ENCODE results near the gene TMED10. TPM values are rescaled to one million over a fixed set of nuclear protein-coding genes. Genes with fewer than 3 reads are reported as not detected.

TMED10 gene
- total and polyA plus RNA-seq, 2 of the 13 experiments (the other 11 are each of a cell fraction or from before 2014, with no cell fraction given): 311 to 377 TPM

DNA sequence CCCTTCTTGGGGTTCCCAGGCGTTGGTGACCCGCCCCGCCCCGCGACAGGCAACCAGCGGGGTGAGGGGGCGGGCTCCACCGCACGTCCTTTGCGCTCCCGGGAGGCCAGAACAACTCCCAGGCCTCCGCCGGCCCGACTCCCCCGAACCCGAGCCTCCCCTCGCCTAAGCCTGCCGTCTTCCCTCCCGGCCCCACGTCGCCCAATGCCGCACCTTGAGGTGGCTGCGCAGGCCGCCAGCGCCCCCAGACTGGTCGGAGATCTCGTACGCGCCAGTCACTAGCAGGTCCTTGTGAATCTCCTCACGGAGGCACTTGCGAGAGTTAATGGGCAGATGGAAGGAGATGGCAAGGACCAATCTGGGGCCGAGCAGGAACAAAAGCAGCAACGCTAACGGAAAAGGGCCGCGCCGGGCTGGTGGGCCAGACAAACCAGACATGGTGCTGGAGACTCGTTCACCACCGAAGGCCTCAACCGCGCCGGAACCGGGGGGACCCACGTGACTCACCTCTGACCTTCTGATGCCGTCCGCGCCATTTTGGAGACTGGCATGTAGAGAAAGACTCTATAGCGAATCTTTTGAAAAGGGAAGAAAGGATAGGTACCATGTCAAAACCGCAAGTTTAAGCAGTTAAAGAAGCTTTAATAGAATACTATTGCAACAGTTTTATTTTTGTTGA is at the start of gene TMED10 (continued):
- TF ChIP-seq, protein P1, sequence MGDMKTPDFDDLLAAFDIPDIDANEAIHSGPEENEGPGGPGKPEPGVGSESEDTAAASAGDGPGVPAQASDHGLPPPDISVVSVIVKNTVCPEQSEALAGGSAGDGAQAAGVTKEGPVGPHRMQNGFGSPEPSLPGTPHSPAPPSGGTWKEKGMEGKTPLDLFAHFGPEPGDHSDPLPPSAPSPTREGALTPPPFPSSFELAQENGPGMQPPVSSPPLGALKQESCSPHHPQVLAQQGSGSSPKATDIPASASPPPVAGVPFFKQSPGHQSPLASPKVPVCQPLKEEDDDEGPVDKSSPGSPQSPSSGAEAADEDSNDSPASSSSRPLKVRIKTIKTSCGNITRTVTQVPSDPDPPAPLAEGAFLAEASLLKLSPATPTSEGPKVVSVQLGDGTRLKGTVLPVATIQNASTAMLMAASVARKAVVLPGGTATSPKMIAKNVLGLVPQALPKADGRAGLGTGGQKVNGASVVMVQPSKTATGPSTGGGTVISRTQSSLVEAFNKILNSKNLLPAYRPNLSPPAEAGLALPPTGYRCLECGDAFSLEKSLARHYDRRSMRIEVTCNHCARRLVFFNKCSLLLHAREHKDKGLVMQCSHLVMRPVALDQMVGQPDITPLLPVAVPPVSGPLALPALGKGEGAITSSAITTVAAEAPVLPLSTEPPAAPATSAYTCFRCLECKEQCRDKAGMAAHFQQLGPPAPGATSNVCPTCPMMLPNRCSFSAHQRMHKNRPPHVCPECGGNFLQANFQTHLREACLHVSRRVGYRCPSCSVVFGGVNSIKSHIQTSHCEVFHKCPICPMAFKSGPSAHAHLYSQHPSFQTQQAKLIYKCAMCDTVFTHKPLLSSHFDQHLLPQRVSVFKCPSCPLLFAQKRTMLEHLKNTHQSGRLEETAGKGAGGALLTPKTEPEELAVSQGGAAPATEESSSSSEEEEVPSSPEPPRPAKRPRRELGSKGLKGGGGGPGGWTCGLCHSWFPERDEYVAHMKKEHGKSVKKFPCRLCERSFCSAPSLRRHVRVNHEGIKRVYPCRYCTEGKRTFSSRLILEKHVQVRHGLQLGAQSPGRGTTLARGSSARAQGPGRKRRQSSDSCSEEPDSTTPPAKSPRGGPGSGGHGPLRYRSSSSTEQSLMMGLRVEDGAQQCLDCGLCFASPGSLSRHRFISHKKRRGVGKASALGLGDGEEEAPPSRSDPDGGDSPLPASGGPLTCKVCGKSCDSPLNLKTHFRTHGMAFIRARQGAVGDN (CRISPR knock-in tag; IDR thresholded peaks at IDR 0.05): peak; percentile 88
- TF ChIP-seq SMARCC2 (IDR thresholded peaks at IDR 0.05) (no peak), MED1 (CRISPR knock-in tag; IDR thresholded peaks at IDR 0.05) (peak; percentile 33), ZFP36L1 (CRISPR knock-in tag; IDR thresholded peaks at IDR 0.05) (no peak; the same call in 1 of the 2 replicates), MTF2 (CRISPR knock-in tag; IDR thresholded peaks at IDR 0.05; ENCODE audit: borderline replicate concordance) (no peak), ZBTB3 (CRISPR knock-in tag; IDR thresholded peaks at IDR 0.05; ENCODE audit: borderline replicate concordance, low read depth) (no peak), ZNF619 (CRISPR knock-in tag; IDR thresholded peaks at IDR 0.05) (0 out of 2 replicates have a peak, but pooled peaks have one; percentile 59), ZNF329 (CRISPR knock-in tag; IDR thresholded peaks at IDR 0.05; ENCODE audit: low read depth) (peak; percentile 78; the same call in 1 of the 2 replicates), MBD4 (IDR thresholded peaks at IDR 0.05; ENCODE audit: borderline replicate concordance, low read length) (no peak), ZNF251 (CRISPR knock-in tag; IDR thresholded peaks at IDR 0.05) (0 out of 2 replicates have a peak, but pooled peaks have one; percentile 39), PHF8 (CRISPR knock-in tag; IDR thresholded peaks at IDR 0.05) (peak; percentile 100)
- TF ChIP-seq, protein P2, sequence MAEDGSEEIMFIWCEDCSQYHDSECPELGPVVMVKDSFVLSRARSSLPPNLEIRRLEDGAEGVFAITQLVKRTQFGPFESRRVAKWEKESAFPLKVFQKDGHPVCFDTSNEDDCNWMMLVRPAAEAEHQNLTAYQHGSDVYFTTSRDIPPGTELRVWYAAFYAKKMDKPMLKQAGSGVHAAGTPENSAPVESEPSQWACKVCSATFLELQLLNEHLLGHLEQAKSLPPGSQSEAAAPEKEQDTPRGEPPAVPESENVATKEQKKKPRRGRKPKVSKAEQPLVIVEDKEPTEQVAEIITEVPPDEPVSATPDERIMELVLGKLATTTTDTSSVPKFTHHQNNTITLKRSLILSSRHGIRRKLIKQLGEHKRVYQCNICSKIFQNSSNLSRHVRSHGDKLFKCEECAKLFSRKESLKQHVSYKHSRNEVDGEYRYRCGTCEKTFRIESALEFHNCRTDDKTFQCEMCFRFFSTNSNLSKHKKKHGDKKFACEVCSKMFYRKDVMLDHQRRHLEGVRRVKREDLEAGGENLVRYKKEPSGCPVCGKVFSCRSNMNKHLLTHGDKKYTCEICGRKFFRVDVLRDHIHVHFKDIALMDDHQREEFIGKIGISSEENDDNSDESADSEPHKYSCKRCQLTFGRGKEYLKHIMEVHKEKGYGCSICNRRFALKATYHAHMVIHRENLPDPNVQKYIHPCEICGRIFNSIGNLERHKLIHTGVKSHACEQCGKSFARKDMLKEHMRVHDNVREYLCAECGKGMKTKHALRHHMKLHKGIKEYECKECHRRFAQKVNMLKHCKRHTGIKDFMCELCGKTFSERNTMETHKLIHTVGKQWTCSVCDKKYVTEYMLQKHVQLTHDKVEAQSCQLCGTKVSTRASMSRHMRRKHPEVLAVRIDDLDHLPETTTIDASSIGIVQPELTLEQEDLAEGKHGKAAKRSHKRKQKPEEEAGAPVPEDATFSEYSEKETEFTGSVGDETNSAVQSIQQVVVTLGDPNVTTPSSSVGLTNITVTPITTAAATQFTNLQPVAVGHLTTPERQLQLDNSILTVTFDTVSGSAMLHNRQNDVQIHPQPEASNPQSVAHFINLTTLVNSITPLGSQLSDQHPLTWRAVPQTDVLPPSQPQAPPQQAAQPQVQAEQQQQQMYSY (CRISPR knock-in tag; IDR thresholded peaks at IDR 0.05): peak; percentile 51; the same call in 1 of the 2 replicates
- TF ChIP-seq, protein P3, sequence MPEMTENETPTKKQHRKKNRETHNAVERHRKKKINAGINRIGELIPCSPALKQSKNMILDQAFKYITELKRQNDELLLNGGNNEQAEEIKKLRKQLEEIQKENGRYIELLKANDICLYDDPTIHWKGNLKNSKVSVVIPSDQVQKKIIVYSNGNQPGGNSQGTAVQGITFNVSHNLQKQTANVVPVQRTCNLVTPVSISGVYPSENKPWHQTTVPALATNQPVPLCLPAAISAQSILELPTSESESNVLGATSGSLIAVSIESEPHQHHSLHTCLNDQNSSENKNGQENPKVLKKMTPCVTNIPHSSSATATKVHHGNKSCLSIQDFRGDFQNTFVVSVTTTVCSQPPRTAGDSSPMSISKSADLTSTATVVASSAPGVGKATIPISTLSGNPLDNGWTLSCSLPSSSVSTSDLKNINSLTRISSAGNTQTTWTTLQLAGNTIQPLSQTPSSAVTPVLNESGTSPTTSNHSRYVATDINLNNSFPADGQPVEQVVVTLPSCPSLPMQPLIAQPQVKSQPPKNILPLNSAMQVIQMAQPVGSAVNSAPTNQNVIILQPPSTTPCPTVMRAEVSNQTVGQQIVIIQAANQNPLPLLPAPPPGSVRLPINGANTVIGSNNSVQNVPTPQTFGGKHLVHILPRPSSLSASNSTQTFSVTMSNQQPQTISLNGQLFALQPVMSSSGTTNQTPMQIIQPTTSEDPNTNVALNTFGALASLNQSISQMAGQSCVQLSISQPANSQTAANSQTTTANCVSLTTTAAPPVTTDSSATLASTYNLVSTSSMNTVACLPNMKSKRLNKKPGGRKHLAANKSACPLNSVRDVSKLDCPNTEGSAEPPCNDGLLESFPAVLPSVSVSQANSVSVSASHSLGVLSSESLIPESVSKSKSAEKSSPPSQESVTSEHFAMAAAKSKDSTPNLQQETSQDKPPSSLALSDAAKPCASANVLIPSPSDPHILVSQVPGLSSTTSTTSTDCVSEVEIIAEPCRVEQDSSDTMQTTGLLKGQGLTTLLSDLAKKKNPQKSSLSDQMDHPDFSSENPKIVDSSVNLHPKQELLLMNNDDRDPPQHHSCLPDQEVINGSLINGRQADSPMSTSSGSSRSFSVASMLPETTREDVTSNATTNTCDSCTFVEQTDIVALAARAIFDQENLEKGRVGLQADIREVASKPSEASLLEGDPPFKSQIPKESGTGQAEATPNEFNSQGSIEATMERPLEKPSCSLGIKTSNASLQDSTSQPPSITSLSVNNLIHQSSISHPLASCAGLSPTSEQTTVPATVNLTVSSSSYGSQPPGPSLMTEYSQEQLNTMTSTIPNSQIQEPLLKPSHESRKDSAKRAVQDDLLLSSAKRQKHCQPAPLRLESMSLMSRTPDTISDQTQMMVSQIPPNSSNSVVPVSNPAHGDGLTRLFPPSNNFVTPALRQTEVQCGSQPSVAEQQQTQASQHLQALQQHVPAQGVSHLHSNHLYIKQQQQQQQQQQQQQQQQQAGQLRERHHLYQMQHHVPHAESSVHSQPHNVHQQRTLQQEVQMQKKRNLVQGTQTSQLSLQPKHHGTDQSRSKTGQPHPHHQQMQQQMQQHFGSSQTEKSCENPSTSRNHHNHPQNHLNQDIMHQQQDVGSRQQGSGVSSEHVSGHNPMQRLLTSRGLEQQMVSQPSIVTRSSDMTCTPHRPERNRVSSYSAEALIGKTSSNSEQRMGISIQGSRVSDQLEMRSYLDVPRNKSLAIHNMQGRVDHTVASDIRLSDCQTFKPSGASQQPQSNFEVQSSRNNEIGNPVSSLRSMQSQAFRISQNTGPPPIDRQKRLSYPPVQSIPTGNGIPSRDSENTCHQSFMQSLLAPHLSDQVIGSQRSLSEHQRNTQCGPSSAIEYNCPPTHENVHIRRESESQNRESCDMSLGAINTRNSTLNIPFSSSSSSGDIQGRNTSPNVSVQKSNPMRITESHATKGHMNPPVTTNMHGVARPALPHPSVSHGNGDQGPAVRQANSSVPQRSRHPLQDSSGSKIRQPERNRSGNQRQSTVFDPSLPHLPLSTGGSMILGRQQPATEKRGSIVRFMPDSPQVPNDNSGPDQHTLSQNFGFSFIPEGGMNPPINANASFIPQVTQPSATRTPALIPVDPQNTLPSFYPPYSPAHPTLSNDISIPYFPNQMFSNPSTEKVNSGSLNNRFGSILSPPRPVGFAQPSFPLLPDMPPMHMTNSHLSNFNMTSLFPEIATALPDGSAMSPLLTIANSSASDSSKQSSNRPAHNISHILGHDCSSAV (CRISPR knock-in tag; IDR thresholded peaks at IDR 0.05; ENCODE audit: borderline replicate concordance): no peak
